ENCODE data around the gene MDFI. TPM values are rescaled to one million over a fixed set of nuclear protein-coding genes. Genes with fewer than 3 reads are reported as not detected.

The MDFI gene
- total RNA-seq, 2 experiments from 2014 or later: not detected

DNA sequence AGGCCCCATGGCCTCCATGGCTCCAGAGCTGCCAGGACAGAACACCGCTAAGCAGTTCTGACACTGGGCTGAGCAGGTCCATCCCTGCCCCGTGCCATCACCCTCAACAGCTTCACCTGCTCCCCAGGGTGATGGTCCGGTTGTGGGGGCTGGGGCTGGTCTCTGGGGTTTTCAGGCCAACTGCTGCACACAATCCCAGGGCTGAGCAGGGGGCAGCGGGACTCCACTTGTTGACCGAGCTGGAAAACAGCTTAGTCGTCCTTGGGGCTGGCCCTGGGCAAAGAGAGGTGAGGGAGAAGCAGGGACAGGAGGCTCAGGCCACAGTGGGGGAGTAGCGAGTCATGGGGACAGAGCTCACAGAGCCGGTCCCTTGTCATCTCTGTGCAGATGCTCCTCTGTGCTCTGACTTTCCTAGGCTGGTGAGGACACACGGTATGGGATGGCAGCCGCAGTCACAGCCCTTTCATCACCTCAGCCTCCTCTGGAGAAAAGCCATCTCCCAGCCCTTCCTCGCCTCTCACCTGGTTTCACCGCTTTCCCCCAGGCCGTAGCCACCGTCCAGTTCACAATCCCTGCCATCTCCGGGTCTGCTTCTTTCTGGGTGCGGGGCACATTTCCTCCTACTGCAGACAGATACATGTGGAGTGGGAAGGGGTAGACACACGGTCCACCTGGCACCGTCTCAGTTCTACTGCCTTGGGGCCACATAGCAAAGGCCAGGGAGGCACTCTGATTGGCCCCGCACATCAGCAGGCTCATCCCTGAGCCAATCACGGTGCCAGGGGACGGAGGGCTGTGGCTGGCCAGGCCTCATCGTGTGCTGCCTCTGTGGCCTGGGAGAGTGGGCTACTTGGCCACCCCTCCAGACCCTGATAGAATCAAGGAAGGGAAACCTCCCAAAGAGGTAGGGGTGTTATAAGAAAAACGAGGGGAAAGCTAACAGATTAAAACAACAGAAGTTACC lies 19.1 kb downstream of the MDFI start:
- Histone ChIP-seq H3K4me3 (ENCODE audit: low read depth, low read length, poor library complexity, severe bottlenecking) (no peak overlapping the region), H3K4me2 (ENCODE audit: low read length) (no peak overlapping the region), H3K4me1 (ENCODE audit: insufficient read depth, low read length, poor library complexity, severe bottlenecking) (no peaks in the 10 kb centered on the region), H2AFZ (ENCODE audit: low read length) (no peak overlapping the region), H3K79me2 (ENCODE audit: insufficient read depth, low read depth, low read length) (no peaks in the 10 kb centered on the region), H4K20me1 (ENCODE audit: insufficient read depth, low read length) (no peaks in the 10 kb centered on the region), H3K9me2 (ENCODE audit: insufficient read depth, low read length) (no peaks in the 10 kb centered on the region), H3K9me3 (ENCODE audit: low read length) (no peaks in the 10 kb centered on the region), H3K27ac (ENCODE audit: low read depth, low read length, poor library complexity, severe bottlenecking) (no peak overlapping the region), H3K36me3 (ENCODE audit: insufficient read depth, low read length) (no peaks in the 10 kb centered on the region)
- POLR2A ChIA-PET: interaction anchor here (0.7 kb wide), 1 partner anchor 13 kb away, joined by 3 read pairs; no protein-coding TSS in a partner anchor
- no peak for DNase-seq (ENCODE audit: low spot score)
- no TSS peak for BruUV-seq (replicated peaks)
- no peak for TF ChIP-seq EZH2phosphoT487 (IDR thresholded peaks at IDR 0.05; ENCODE audit: borderline replicate concordance, low read depth, low read length)
- TF ChIP-seq, protein P1, sequence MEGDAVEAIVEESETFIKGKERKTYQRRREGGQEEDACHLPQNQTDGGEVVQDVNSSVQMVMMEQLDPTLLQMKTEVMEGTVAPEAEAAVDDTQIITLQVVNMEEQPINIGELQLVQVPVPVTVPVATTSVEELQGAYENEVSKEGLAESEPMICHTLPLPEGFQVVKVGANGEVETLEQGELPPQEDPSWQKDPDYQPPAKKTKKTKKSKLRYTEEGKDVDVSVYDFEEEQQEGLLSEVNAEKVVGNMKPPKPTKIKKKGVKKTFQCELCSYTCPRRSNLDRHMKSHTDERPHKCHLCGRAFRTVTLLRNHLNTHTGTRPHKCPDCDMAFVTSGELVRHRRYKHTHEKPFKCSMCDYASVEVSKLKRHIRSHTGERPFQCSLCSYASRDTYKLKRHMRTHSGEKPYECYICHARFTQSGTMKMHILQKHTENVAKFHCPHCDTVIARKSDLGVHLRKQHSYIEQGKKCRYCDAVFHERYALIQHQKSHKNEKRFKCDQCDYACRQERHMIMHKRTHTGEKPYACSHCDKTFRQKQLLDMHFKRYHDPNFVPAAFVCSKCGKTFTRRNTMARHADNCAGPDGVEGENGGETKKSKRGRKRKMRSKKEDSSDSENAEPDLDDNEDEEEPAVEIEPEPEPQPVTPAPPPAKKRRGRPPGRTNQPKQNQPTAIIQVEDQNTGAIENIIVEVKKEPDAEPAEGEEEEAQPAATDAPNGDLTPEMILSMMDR (conservative IDR thresholded peaks at IDR 0.05; ENCODE audit: low read length): no peak
- intact Hi-C loops (cut with micrococcal nuclease; ENCODE audit: unreplicated experiment): no loop called here
- CTCF ChIA-PET (ENCODE audit: unreplicated experiment): no interaction called here

DNA sequence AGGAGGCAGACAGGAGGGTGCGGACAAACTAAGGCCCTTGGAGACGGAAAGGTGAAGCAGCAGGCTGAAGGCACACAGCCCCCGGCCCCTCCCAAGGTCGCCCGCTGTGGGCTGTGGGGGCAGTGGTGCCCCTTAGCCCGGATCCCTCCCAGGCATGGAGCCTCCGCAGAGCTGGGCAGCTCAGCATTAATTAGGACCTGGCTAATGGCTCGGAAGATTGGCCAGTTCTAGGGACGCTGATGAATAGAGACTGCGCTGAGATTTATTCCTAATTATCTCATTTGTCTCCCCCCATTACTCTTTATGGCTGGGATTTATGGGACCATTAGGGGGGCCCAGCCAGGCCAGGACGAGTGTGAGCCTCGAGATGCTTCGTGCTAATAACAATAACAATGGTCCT lies 20.4 kb downstream of the MDFI start:
- POLR2A ChIA-PET: interaction anchor here (0.5 to 0.6 kb wide), 2 partner anchors 459 to 460 kb away, joined by 3 to 4 read pairs; no protein-coding TSS in a partner anchor
- TF ChIP-seq, protein P1 (conservative IDR thresholded peaks at IDR 0.05; ENCODE audit: low read length): no peak
- TF ChIP-seq EZH2phosphoT487 (IDR thresholded peaks at IDR 0.05; ENCODE audit: borderline replicate concordance, low read depth, low read length): no peak
- H3K9me2 ChIP-seq (ENCODE audit: insufficient read depth, low read length): no peaks in the 10 kb centered on the region
- H4K20me1 ChIP-seq (ENCODE audit: insufficient read depth, low read length): no peaks in the 10 kb centered on the region
- no peak overlapping the region for H3K27ac ChIP-seq (ENCODE audit: low read depth, low read length, poor library complexity, severe bottlenecking)
- no peaks in the 10 kb centered on the region for H3K36me3 ChIP-seq (ENCODE audit: insufficient read depth, low read length)
- intact Hi-C loops (cut with micrococcal nuclease; ENCODE audit: unreplicated experiment): no loop called here
- CTCF ChIA-PET (ENCODE audit: unreplicated experiment): no interaction called here
- H3K9me3 ChIP-seq (ENCODE audit: low read length): no peaks in the 10 kb centered on the region
- no peak overlapping the region for H2AFZ ChIP-seq (ENCODE audit: low read length)
- H3K4me3 ChIP-seq (ENCODE audit: low read depth, low read length, poor library complexity, severe bottlenecking): no peak overlapping the region
- no peak for DNase-seq (ENCODE audit: low spot score)
- H3K4me2 ChIP-seq (ENCODE audit: low read length): no peak overlapping the region
- no peaks in the 10 kb centered on the region for H3K79me2 ChIP-seq (ENCODE audit: insufficient read depth, low read depth, low read length)
- H3K4me1 ChIP-seq (ENCODE audit: insufficient read depth, low read length, poor library complexity, severe bottlenecking): no peaks in the 10 kb centered on the region
- BruUV-seq (replicated peaks): no TSS peak

DNA sequence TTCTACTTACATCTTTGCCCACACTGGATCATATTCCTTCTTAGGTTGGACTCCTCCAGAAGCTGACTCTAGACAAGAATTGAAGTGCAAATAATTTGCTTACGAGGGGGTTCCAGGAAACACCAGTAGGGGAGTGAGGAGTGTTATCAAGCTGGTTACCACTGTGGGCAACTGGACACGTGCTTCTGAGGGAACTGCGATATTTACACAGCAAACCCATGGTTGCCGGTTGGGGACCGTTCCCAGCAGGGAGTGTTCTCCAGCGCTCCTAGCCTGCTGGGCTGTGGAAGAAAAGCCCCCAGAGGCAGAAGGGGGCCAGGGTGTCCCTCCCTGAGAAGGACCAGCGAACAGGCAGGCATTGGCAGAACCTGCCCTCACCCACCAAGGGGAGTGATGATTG lies 21.7 kb downstream of the MDFI start:
- Histone ChIP-seq H3K4me1 (ENCODE audit: insufficient read depth, low read length, poor library complexity, severe bottlenecking) (no peaks in the 10 kb centered on the region), H3K4me3 (ENCODE audit: low read depth, low read length, poor library complexity, severe bottlenecking) (no peak overlapping the region), H2AFZ (ENCODE audit: low read length) (no peak overlapping the region), H3K27ac (ENCODE audit: low read depth, low read length, poor library complexity, severe bottlenecking) (no peak overlapping the region), H3K9me2 (ENCODE audit: insufficient read depth, low read length) (no peaks in the 10 kb centered on the region), H4K20me1 (ENCODE audit: insufficient read depth, low read length) (no peaks in the 10 kb centered on the region), H3K9me3 (ENCODE audit: low read length) (no peaks in the 10 kb centered on the region), H3K4me2 (ENCODE audit: low read length) (no peak overlapping the region), H3K79me2 (ENCODE audit: insufficient read depth, low read depth, low read length) (no peaks in the 10 kb centered on the region), H3K36me3 (ENCODE audit: insufficient read depth, low read length) (no peaks in the 10 kb centered on the region)
- TF ChIP-seq EZH2phosphoT487 (IDR thresholded peaks at IDR 0.05; ENCODE audit: borderline replicate concordance, low read depth, low read length): no peak
- TF ChIP-seq, protein P1 (conservative IDR thresholded peaks at IDR 0.05; ENCODE audit: low read length): no peak
- no peak for DNase-seq (ENCODE audit: low spot score)
- no TSS peak for BruUV-seq (replicated peaks)
- POLR2A ChIA-PET: no interaction called here
- intact Hi-C loops (cut with micrococcal nuclease; ENCODE audit: unreplicated experiment): no loop called here
- CTCF ChIA-PET (ENCODE audit: unreplicated experiment): no interaction called here
